H1 (cell line): ENCODE results near the gene MAGI2. TPM values are rescaled to one million over a fixed set of nuclear protein-coding genes. Genes with fewer than 3 reads are reported as not detected.

Source experiments
- CTCF ChIA-PET: fragments of 300-600 bp; sonication (Branson Sonifier 250); formaldehyde crosslinking; loops from one replicate; lab custom pipeline; 2021; ENCODE audit not compliant: partially characterized antibody; lab: Charles Lee
- POLR2A ChIA-PET: fragments of 300-600 bp; sonication (Branson Sonifier 250); formaldehyde crosslinking; loops from one replicate; lab custom pipeline; 2021; ENCODE audit warnings: inconsistent platforms; ENCODE audit not compliant: partially characterized antibody; lab: Charles Lee
- DNase-seq, 2 experiments: peaks; one replicate each; pipeline versions ENCODE4 v3.0.0 to v3.0.0-alpha.2; 2010 to 2022; ENCODE audit warnings: low spot score in 2 of 2, low read depth in 1 of 2, mixed read lengths in 1 of 2
- FAIRE-seq: peaks from 2 replicates; lab custom pipeline; 2011; peaks lifted over from hg19 to GRCh38; lab: Jason Lieb, UNC
- H2AFZ ChIP-seq: 2 replicates; pipeline ENCODE4 v1.8.1; 2012; ENCODE audit warnings: low read length, inconsistent platforms
- H2AK5ac ChIP-seq: 2 replicates; pipeline ENCODE4 v1.6.1; 2013; ENCODE audit warnings: low read depth, low read length
- H2BK120ac ChIP-seq: replicated peaks from 2 replicates; pipeline ENCODE3; 2013; ENCODE audit warnings: low read depth, low read length, inconsistent platforms
- H2BK12ac ChIP-seq: 2 replicates; pipeline ENCODE4 v1.6.1; 2013; ENCODE audit warnings: low read depth, low read length
- H2BK15ac ChIP-seq: 2 replicates; pipeline ENCODE4 v1.6.1; 2013; ENCODE audit warnings: low read length
- H2BK20ac ChIP-seq: 2 replicates; pipeline ENCODE4 v1.6.1; 2013; ENCODE audit warnings: low read length
- H2BK5ac ChIP-seq: 2 replicates; pipeline ENCODE4 v1.6.1; 2013; ENCODE audit warnings: low read depth, low read length
- H3K14ac ChIP-seq: 2 replicates; pipeline ENCODE4 v1.6.1; 2013; ENCODE audit warnings: inconsistent platforms; ENCODE audit not compliant: insufficient read length
- H3K18ac ChIP-seq: 2 replicates; pipeline ENCODE4 v1.6.1; 2013; ENCODE audit warnings: low read length; ENCODE audit errors: extremely low read depth
- H3K23ac ChIP-seq: 2 replicates; pipeline ENCODE4 v1.6.1; 2013; ENCODE audit warnings: inconsistent platforms; ENCODE audit not compliant: insufficient read length
- H3K23me2 ChIP-seq: 2 replicates; pipeline ENCODE4 v1.6.1; 2013; ENCODE audit warnings: low read depth, low read length
- H3K27ac ChIP-seq: 2 replicates; pipeline ENCODE4 v1.6.1; 2011; ENCODE audit warnings: low read depth, low read length, inconsistent platforms
- H3K27me3 ChIP-seq, 4 experiments: replicated peaks in 1 of 4; 1 replicate in 1 of 4; 2 replicates in 3 of 4; pipeline versions ENCODE4 v1.6.1 to v1.8.1; 2011 to 2013; ENCODE audit warnings: low read length in 3 of 4, mild to moderate bottlenecking in 3 of 4, inconsistent platforms in 2 of 4, mixed read lengths in 2 of 4, moderate library complexity in 1 of 4; ENCODE audit not compliant: control insufficient read depth in 3 of 4, insufficient read depth in 3 of 4; ENCODE audit errors: extremely low read depth in 1 of 4
- H3K36me3 ChIP-seq, 4 experiments: 2 replicates each; pipeline versions ENCODE4 v1.6.1 to v1.8.1; 2011 to 2013; ENCODE audit warnings: mild to moderate bottlenecking in 4 of 4, low read length in 3 of 4, moderate library complexity in 2 of 4, control low read depth in 1 of 4, inconsistent platforms in 1 of 4; ENCODE audit not compliant: insufficient read depth in 4 of 4, control insufficient read depth in 2 of 4
- H3K4ac ChIP-seq: replicated peaks from 2 replicates; pipeline ENCODE3; 2013; ENCODE audit warnings: low read length, low read depth, mixed read lengths, inconsistent platforms; ENCODE audit not compliant: insufficient read length
- H3K4me1 ChIP-seq, 4 experiments: replicated peaks in 1 of 4; 1 replicate in 1 of 4; 2 replicates in 3 of 4; pipeline versions ENCODE4 v1.6.1 to v1.8.1; 2011 to 2013; ENCODE audit warnings: low read length in 3 of 4, inconsistent platforms in 2 of 4, mixed read lengths in 1 of 4; ENCODE audit not compliant: insufficient read depth in 4 of 4, control insufficient read depth in 3 of 4
- H3K4me2 ChIP-seq, 2 experiments: 2 replicates each; pipeline versions ENCODE4 v1.6.1 to v1.8.1; 2011 to 2013; ENCODE audit warnings: low read depth in 2 of 2, low read length in 2 of 2, control low read depth in 1 of 2, inconsistent platforms in 1 of 2, mild to moderate bottlenecking in 1 of 2; ENCODE audit not compliant: insufficient read depth in 1 of 2
- H3K4me3 ChIP-seq, 4 experiments: fragments of 200-600, 300-600 bp in 1 of 4; sonication (generic), shearing (Covaris generic), sonication (Bioruptor Twin) in 1 of 4; 2 replicates each; pipeline versions ENCODE4 v1.5.1 to v1.8.1; 2011 to 2016; ENCODE audit warnings: low read length in 4 of 4, low read depth in 3 of 4, control low read depth in 2 of 4, inconsistent platforms in 2 of 4, mild to moderate bottlenecking in 2 of 4, mixed read lengths in 1 of 4, moderate library complexity in 1 of 4; ENCODE audit not compliant: insufficient read depth in 2 of 4; ENCODE audit errors: extremely low read depth in 1 of 4
- H3K56ac ChIP-seq: replicated peaks from 2 replicates; pipeline ENCODE3; 2013; ENCODE audit warnings: low read depth, mild to moderate bottlenecking, mixed read lengths, low read length, inconsistent platforms; ENCODE audit not compliant: insufficient read length
- H3K79me1 ChIP-seq: 2 replicates; pipeline ENCODE4 v1.6.1; 2013; ENCODE audit warnings: low read depth, low read length, control low read depth
- H3K79me2 ChIP-seq, 2 experiments: 2 replicates each; pipeline versions ENCODE4 v1.6.1 to v1.8.1; 2012 to 2013; ENCODE audit warnings: low read length in 2 of 2, mild to moderate bottlenecking in 2 of 2, inconsistent platforms in 1 of 2; ENCODE audit not compliant: insufficient read depth in 2 of 2, control insufficient read depth in 1 of 2
- H3K9ac ChIP-seq, 4 experiments: replicated peaks in 1 of 4; 1 replicate in 1 of 4; 2 replicates in 3 of 4; pipeline versions ENCODE4 v1.6.1 to v1.8.1; 2011 to 2013; ENCODE audit warnings: low read depth in 3 of 4, low read length in 3 of 4, control low read depth in 2 of 4, mild to moderate bottlenecking in 2 of 4, moderate library complexity in 2 of 4, inconsistent platforms in 1 of 4; ENCODE audit errors: extremely low read depth in 1 of 4
- H3K9me3 ChIP-seq, 2 experiments: 2 replicates each; pipeline versions ENCODE4 v1.6.1 to v1.8.1; 2012 to 2013; ENCODE audit warnings: mild to moderate bottlenecking in 2 of 2, moderate library complexity in 2 of 2, control low read depth in 1 of 2, inconsistent platforms in 1 of 2, low read depth in 1 of 2, low read length in 1 of 2, mixed read lengths in 1 of 2; ENCODE audit not compliant: insufficient read depth in 2 of 2
- H4K20me1 ChIP-seq, 2 experiments: replicated peaks in 1 of 2; 2 replicates each; pipeline versions ENCODE3 to v1.8.1; 2011 to 2013; ENCODE audit warnings: inconsistent platforms in 2 of 2, low read length in 2 of 2, mild to moderate bottlenecking in 1 of 2; ENCODE audit not compliant: insufficient read depth in 2 of 2, control insufficient read depth in 1 of 2
- H4K5ac ChIP-seq: 2 replicates; pipeline ENCODE4 v1.6.1; 2013; ENCODE audit warnings: low read length, low read depth, mixed read lengths, inconsistent platforms; ENCODE audit not compliant: insufficient read length
- H4K8ac ChIP-seq: 2 replicates; pipeline ENCODE4 v1.8.0; 2013; ENCODE audit warnings: mild to moderate bottlenecking, moderate library complexity, low read length, inconsistent platforms; ENCODE audit not compliant: insufficient read depth; ENCODE audit errors: extremely low read depth
- H4K91ac ChIP-seq: replicated peaks from 2 replicates; pipeline ENCODE3; 2013; ENCODE audit warnings: low read length, mixed read lengths, inconsistent platforms; ENCODE audit not compliant: insufficient read length
- ASH2L ChIP-seq: fragments of 200-600, 300-600 bp; sonication (generic); IDR thresholded peaks from one replicate; pipeline ENCODE4 v1.7.1; 2017; ENCODE audit warnings: low read length
- RAD21 ChIP-seq, 2 experiments: IDR thresholded peaks in 1 of 2; conservative IDR thresholded peaks in 1 of 2; 2 replicates each; pipeline ENCODE4 v1.6.1; 2011; ENCODE audit warnings: low read depth in 2 of 2, low read length in 2 of 2, improper control_type of control experiment in 1 of 2, inconsistent platforms in 1 of 2, mild to moderate bottlenecking in 1 of 2, moderate library complexity in 1 of 2
- WGBS, 2 experiments: shearing (Covaris generic) in 1 of 2; methylation state at CpG; one replicate each; pipeline versions ENCODE4 v1.1.6 to v1.1.7; 2013 to 2015; ENCODE audit warnings: low lambda C conversion rate in 2 of 2, mixed read lengths in 2 of 2, inconsistent platforms in 1 of 2, low coverage in 1 of 2, missing lambda C conversion rate in 1 of 2; ENCODE audit not compliant: insufficient replicate concordance in 2 of 2, insufficient coverage in 1 of 2, insufficient read length in 1 of 2; ENCODE audit errors: extremely low coverage in 1 of 2, missing lambda C conversion rate in 1 of 2; 5-methylcytosine and 5-hydroxymethylcytosine counted together
- polyA plus RNA-seq, 7 experiments: library from polyadenylated mRNA; depleted of rRNA in 3 of 7; stranded (reverse) in 5 of 7; unstranded in 2 of 7; fragments of >200 nt in 5 of 7; fragments of 200-250 nt in 2 of 7; gene quantifications; 1 replicate in 5 of 7; 2 replicates in 1 of 7; 4 replicates in 1 of 7; pipeline versions ENCODE4 v1.2.1 to v1.2.3, GENCODE V29; 2011 to 2013; ENCODE audit warnings: missing spikeins in 2 of 7, mixed read lengths in 2 of 7
- total RNA-seq: library from RNA; stranded (reverse); fragmentation: NEBNext Ultra II Directional; extraction: Animal tissue kit (Norgen Biotek cat#: 25700); gene quantifications from 2 replicates; pipeline ENCODE4 v1.2.1, GENCODE V29; 2021
- TF ChIP-seq, protein P1 (sequence below), 3 experiments: IDR thresholded peaks; 1 replicate in 2 of 3; 2 replicates in 1 of 3; pipeline versions ENCODE4 v1.5.1 to v1.6.1; 2011; ENCODE audit warnings: low read length in 3 of 3, mild to moderate bottlenecking in 3 of 3, inconsistent platforms in 2 of 3, low read depth in 1 of 3, moderate library complexity in 1 of 3; ENCODE audit not compliant: insufficient read depth in 1 of 3; ENCODE audit errors: control extremely low read depth in 1 of 3

The MAGI2 gene
- total and polyA plus RNA-seq, 2 of the 8 experiments (the other 6 are each of a cell fraction or from before 2014, with no cell fraction given), result 6.0 to 27.3 TPM

DNA sequence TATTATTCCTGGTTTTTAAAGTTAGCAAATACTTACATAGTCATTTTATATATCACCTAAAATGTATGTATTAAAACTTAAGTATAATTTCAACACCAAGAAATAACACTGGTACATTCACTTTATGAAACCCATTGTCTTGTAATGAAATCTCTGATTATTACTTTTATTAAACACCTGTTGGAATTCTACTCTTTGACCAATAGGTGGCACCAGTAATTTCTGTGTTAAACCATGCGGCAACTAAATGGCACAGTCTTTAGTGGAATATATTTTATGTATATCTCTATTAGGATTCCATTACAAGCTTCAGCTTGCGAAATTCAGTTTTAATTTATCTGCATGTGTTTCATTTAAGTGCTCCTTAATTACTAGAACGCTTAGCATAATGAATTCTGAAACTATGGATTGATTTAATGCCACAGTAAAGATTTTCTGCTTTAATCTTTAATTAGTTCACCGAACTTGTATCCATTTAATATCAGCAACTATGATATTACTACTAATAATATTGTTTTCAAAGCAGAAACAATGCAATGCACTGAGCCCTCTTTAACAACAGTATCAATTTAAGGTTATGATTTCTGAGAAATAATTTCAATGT lies 181.3 kb downstream of the MAGI2 start:
- no peaks in the 10 kb centered on the region for H3K36me3 ChIP-seq
- H2BK15ac ChIP-seq, result no peak overlapping the region
- ChIA-PET POLR2A (no interaction called here), CTCF (interaction anchor here (1.0 to 1.7 kb wide), 2 partner anchors 11 to 82 kb away, joined by 3 to 6 read pairs; no protein-coding TSS in a partner anchor)
- H3K4me2 ChIP-seq, result no peak overlapping the region
- H2BK5ac ChIP-seq, result no peak overlapping the region
- H4K91ac ChIP-seq, result no peak overlapping the region
- no peak overlapping the region for H3K9ac ChIP-seq
- no peak overlapping the region for H2AK5ac ChIP-seq
- no peak overlapping the region for H3K18ac ChIP-seq
- no peak overlapping the region for H3K4me3 ChIP-seq
- no peaks in the 10 kb centered on the region for H3K79me1 ChIP-seq
- no peak overlapping the region for H2BK20ac ChIP-seq
- H3K23me2 ChIP-seq, result no peaks in the 10 kb centered on the region
- no peak for TF ChIP-seq ASH2L
- peak; percentile 42 to 46 for TF ChIP-seq RAD21 (IDR thresholded peaks at IDR 0.05 in 1 of 2, conservative IDR thresholded peaks at IDR 0.05 in 1 of 2; ENCODE audit: low read depth in 2 of 2, low read length in 2 of 2)
- TF ChIP-seq, protein P1, sequence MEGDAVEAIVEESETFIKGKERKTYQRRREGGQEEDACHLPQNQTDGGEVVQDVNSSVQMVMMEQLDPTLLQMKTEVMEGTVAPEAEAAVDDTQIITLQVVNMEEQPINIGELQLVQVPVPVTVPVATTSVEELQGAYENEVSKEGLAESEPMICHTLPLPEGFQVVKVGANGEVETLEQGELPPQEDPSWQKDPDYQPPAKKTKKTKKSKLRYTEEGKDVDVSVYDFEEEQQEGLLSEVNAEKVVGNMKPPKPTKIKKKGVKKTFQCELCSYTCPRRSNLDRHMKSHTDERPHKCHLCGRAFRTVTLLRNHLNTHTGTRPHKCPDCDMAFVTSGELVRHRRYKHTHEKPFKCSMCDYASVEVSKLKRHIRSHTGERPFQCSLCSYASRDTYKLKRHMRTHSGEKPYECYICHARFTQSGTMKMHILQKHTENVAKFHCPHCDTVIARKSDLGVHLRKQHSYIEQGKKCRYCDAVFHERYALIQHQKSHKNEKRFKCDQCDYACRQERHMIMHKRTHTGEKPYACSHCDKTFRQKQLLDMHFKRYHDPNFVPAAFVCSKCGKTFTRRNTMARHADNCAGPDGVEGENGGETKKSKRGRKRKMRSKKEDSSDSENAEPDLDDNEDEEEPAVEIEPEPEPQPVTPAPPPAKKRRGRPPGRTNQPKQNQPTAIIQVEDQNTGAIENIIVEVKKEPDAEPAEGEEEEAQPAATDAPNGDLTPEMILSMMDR (IDR thresholded peaks at IDR 0.05; ENCODE audit: control extremely low read depth in 1 of 3, insufficient read depth in 1 of 3, low read depth in 1 of 3, low read length in 3 of 3), result peak in 2 of 3 experiments; percentile 21 to 49; a peak in 2 of 4 replicates
- no peaks in the 10 kb centered on the region for H3K9me3 ChIP-seq
- 42% methylated on average over 4 of the region's 4 CpGs; no CpG with 5 or more reads in 1 of the 2 experiments for WGBS, 2 experiments
- no peak overlapping the region for H4K5ac ChIP-seq
- H3K56ac ChIP-seq, result no peak overlapping the region
- no peak overlapping the region for H2AFZ ChIP-seq
- no peak overlapping the region for H3K23ac ChIP-seq
- no peak overlapping the region for H3K4ac ChIP-seq
- no peak overlapping the region for H2BK120ac ChIP-seq
- H4K20me1 ChIP-seq, result no peaks in the 10 kb centered on the region
- FAIRE-seq, result no peak
- no peak overlapping the region for H4K8ac ChIP-seq
- DNase-seq, result no peak
- no peaks in the 10 kb centered on the region for H3K27me3 ChIP-seq
- no peak overlapping the region for H3K27ac ChIP-seq
- H3K4me1 ChIP-seq, result no peaks in the 10 kb centered on the region
- no peak overlapping the region for H2BK12ac ChIP-seq
- no peaks in the 10 kb centered on the region for H3K79me2 ChIP-seq
- no peak overlapping the region for H3K14ac ChIP-seq
